Trophoblast cell (in vitro differentiated cells and primary cell): ENCODE results near the gene ME3.

ENCODE experiments used
- DNase-seq, 2 donors: peaks; one replicate each; pipeline ENCODE4 v3.0.0-alpha.2; 2016
- H2AFZ ChIP-seq: 2 replicates; pipeline ENCODE4 v1.6.1; 2013; ENCODE audit warnings: low read length, moderate library complexity, mild to moderate bottlenecking; ENCODE audit not compliant: insufficient read depth, poor library complexity
- H2AK5ac ChIP-seq: 2 replicates; pipeline ENCODE4 v1.6.1; 2013; ENCODE audit warnings: mild to moderate bottlenecking, low read length
- H2BK120ac ChIP-seq: 2 replicates; pipeline ENCODE4 v1.6.1; 2013; ENCODE audit warnings: low read length, mild to moderate bottlenecking, moderate library complexity; ENCODE audit not compliant: insufficient read depth, poor library complexity
- H2BK12ac ChIP-seq: 2 replicates; pipeline ENCODE4 v1.6.1; 2013; ENCODE audit warnings: mild to moderate bottlenecking, low read length, moderate library complexity
- H2BK5ac ChIP-seq: 2 replicates; pipeline ENCODE4 v1.6.1; 2013; ENCODE audit warnings: low read length, low read depth, moderate library complexity, mild to moderate bottlenecking; ENCODE audit not compliant: poor library complexity
- H3K14ac ChIP-seq: 2 replicates; pipeline ENCODE4 v1.6.1; 2013; ENCODE audit warnings: mild to moderate bottlenecking, low read length
- H3K18ac ChIP-seq: 2 replicates; pipeline ENCODE4 v1.6.1; 2013; ENCODE audit warnings: mild to moderate bottlenecking, low read length
- H3K23ac ChIP-seq: 2 replicates; pipeline ENCODE4 v1.6.1; 2013; ENCODE audit warnings: low read length
- H3K27ac ChIP-seq: 2 replicates; pipeline ENCODE4 v1.5.1; 2013; ENCODE audit warnings: low read depth, mild to moderate bottlenecking, inconsistent platforms, low read length, moderate library complexity
- H3K27me3 ChIP-seq: 2 replicates; pipeline ENCODE4 v1.6.1; 2013; ENCODE audit warnings: inconsistent platforms, mild to moderate bottlenecking, low read length, moderate library complexity; ENCODE audit not compliant: insufficient read depth
- H3K36me3 ChIP-seq, 2 experiments: 1 replicate in 1 of 2; 2 replicates in 1 of 2; pipeline ENCODE4 v1.6.1; 2013; ENCODE audit warnings: low read length in 2 of 2, mild to moderate bottlenecking in 2 of 2, moderate library complexity in 1 of 2; ENCODE audit not compliant: insufficient read depth in 2 of 2, control insufficient read depth in 1 of 2
- H3K4ac ChIP-seq: 2 replicates; pipeline ENCODE4 v1.6.1; 2013; ENCODE audit warnings: low read depth, mild to moderate bottlenecking, low read length, moderate library complexity
- H3K4me1 ChIP-seq, 2 experiments: 1 replicate in 1 of 2; 2 replicates in 1 of 2; pipeline ENCODE4 v1.6.1; 2013; ENCODE audit warnings: low read length in 2 of 2, mild to moderate bottlenecking in 2 of 2, moderate library complexity in 1 of 2; ENCODE audit not compliant: insufficient read depth in 2 of 2, control insufficient read depth in 1 of 2
- H3K4me2 ChIP-seq: 2 replicates; pipeline ENCODE4 v1.6.1; 2013; ENCODE audit warnings: inconsistent platforms, mild to moderate bottlenecking, low read length, moderate library complexity
- H3K4me3 ChIP-seq: 2 replicates; pipeline ENCODE4 v1.5.1; 2013; ENCODE audit warnings: mild to moderate bottlenecking, low read depth, low read length, inconsistent platforms
- H3K79me1 ChIP-seq: one replicate; pipeline ENCODE4 v1.6.1; 2013; ENCODE audit warnings: low read length
- H3K79me2 ChIP-seq: 2 replicates; pipeline ENCODE4 v1.6.1; 2013; ENCODE audit warnings: low read length, mild to moderate bottlenecking; ENCODE audit not compliant: control insufficient read depth, insufficient read depth, poor library complexity
- H3K9ac ChIP-seq: 2 replicates; pipeline ENCODE4 v1.6.1; 2013; ENCODE audit warnings: mild to moderate bottlenecking, low read length
- H3K9me3 ChIP-seq: 2 replicates; pipeline ENCODE4 v1.6.1; 2013; ENCODE audit warnings: low read depth, mild to moderate bottlenecking, control low read depth, inconsistent platforms, low read length; ENCODE audit not compliant: insufficient read depth
- H4K12ac ChIP-seq: 2 replicates; pipeline ENCODE4 v1.6.1; 2013; ENCODE audit warnings: low read depth, mild to moderate bottlenecking, low read length, moderate library complexity
- H4K8ac ChIP-seq: 2 replicates; pipeline ENCODE4 v1.6.1; 2013; ENCODE audit warnings: low read depth, mild to moderate bottlenecking, low read length, moderate library complexity
- H4K91ac ChIP-seq: one replicate; pipeline ENCODE4 v1.6.1; 2013; ENCODE audit warnings: low read depth, mild to moderate bottlenecking, low read length, moderate library complexity
- whole genome bisulfite sequencing: extraction: QIAGEN DNeasy Blood & Tissue Kit; methylation state at CpG from one replicate; pipeline ENCODE4 v1.1.7; 2013; ENCODE audit warnings: missing lambda C conversion rate; ENCODE audit not compliant: insufficient read length, insufficient coverage; ENCODE audit errors: extremely low coverage; 5-methylcytosine and 5-hydroxymethylcytosine counted together

ME3 gene

GRCh38 chr11:86422371-86422770 is 250.0 kb downstream of the ME3 start:
- Histone ChIP-seq H3K27me3 (no peaks in the 10 kb centered on the region), H3K4me2 (no peak overlapping the region), H2BK12ac (no peak overlapping the region), H3K14ac (no peak overlapping the region), H4K8ac (no peak overlapping the region), H2AFZ (no peak overlapping the region), H4K91ac (no peak overlapping the region), H4K12ac (no peak overlapping the region), H3K79me2 (no peaks in the 10 kb centered on the region), H2BK5ac (no peak overlapping the region), H3K36me3 (no peaks in the 10 kb centered on the region), H3K4ac (no peak overlapping the region), H2AK5ac (no peak overlapping the region), H3K79me1 (peaks cover 3% of the 10 kb centered on the region), H3K27ac (no peak overlapping the region), H2BK120ac (no peak overlapping the region), H3K23ac (no peak overlapping the region), H3K4me3 (no peak overlapping the region), H3K9me3 (no peaks in the 10 kb centered on the region), H3K18ac (no peak overlapping the region), H3K4me1 (peaks cover 2 to 4% of the 10 kb centered on the region in 2 experiments), H3K9ac (no peak overlapping the region)
- peak; percentile 74 for DNase-seq
- no CpG with 5 or more reads among the region's 12 CpGs for WGBS

GRCh38 chr11:86421946-86422345 is 250.5 kb downstream of the ME3 start:
- Histone ChIP-seq H2BK12ac (no peak overlapping the region), H3K4ac (no peak overlapping the region), H4K8ac (no peak overlapping the region), H3K36me3 (no peaks in the 10 kb centered on the region), H3K14ac (no peak overlapping the region), H3K27ac (no peak overlapping the region), H3K9me3 (no peaks in the 10 kb centered on the region), H3K18ac (no peak overlapping the region), H3K4me2 (no peak overlapping the region), H3K9ac (no peak overlapping the region), H3K79me2 (no peaks in the 10 kb centered on the region), H3K4me1 (peaks cover 2 to 4% of the 10 kb centered on the region in 2 experiments), H2BK120ac (no peak overlapping the region), H3K79me1 (peaks cover 3% of the 10 kb centered on the region), H3K4me3 (no peak overlapping the region), H2AK5ac (no peak overlapping the region), H2BK5ac (no peak overlapping the region), H4K12ac (no peak overlapping the region), H3K23ac (no peak overlapping the region), H3K27me3 (no peaks in the 10 kb centered on the region), H4K91ac (no peak overlapping the region), H2AFZ (no peak overlapping the region)
- no CpG with 5 or more reads among the region's 4 CpGs for WGBS
- DNase-seq = no peak

DNA sequence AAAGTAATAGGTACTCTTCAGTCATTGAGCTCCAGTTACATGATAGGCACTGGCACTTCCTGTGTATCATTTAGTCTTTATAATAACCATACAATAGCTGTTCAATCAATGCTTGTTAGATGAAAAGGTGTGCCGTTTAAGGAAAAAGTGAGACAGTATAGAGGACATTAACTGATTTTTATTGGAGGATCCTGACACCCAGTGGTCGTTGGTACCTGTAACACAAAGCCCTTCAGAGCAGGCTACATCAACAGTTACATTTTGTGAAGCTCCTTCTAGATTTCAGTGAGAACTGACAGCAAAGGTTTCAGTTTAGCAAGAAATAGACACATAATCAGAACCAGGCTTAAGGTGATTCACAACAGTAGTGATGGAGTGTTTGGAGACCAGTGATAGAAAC is 253.5 kb downstream of the ME3 start:
- H3K79me1 ChIP-seq = peaks cover 3% of the 10 kb centered on the region
- no peak overlapping the region for H3K18ac ChIP-seq
- H2AFZ ChIP-seq = no peak overlapping the region
- no peak for DNase-seq
- no peak overlapping the region for H3K23ac ChIP-seq
- no peak overlapping the region for H2BK12ac ChIP-seq
- H4K91ac ChIP-seq = no peak overlapping the region
- H3K14ac ChIP-seq = no peak overlapping the region
- no peaks in the 10 kb centered on the region for H3K79me2 ChIP-seq
- H3K27ac ChIP-seq = no peak overlapping the region
- no peak overlapping the region for H4K12ac ChIP-seq
- H3K4me3 ChIP-seq = no peak overlapping the region
- H2BK120ac ChIP-seq = no peak overlapping the region
- no peak overlapping the region for H3K4ac ChIP-seq
- H3K9ac ChIP-seq = no peak overlapping the region
- H3K27me3 ChIP-seq = no peaks in the 10 kb centered on the region
- H3K4me1 ChIP-seq = peaks cover 2 to 4% of the 10 kb centered on the region in 2 experiments
- H2BK5ac ChIP-seq = no peak overlapping the region
- no peak overlapping the region for H4K8ac ChIP-seq
- H3K36me3 ChIP-seq = no peaks in the 10 kb centered on the region
- no peaks in the 10 kb centered on the region for H3K9me3 ChIP-seq
- no CpG with 5 or more reads among the region's 2 CpGs for WGBS
- H3K4me2 ChIP-seq = no peak overlapping the region
- no peak overlapping the region for H2AK5ac ChIP-seq

GRCh38 chr11:86418513-86418912 is 253.9 kb downstream of the ME3 start:
- H3K79me1 ChIP-seq = peaks cover 3% of the 10 kb centered on the region
- H4K8ac ChIP-seq = no peak overlapping the region
- H2BK5ac ChIP-seq = no peak overlapping the region
- no peak overlapping the region for H2AK5ac ChIP-seq
- no CpG with 5 or more reads among the region's 3 CpGs for WGBS
- H2AFZ ChIP-seq = no peak overlapping the region
- H3K14ac ChIP-seq = no peak overlapping the region
- H3K36me3 ChIP-seq = no peaks in the 10 kb centered on the region
- H3K18ac ChIP-seq = no peak overlapping the region
- H4K91ac ChIP-seq = no peak overlapping the region
- no peaks in the 10 kb centered on the region for H3K79me2 ChIP-seq
- no peak overlapping the region for H3K4ac ChIP-seq
- DNase-seq = no peak
- peaks cover 2 to 4% of the 10 kb centered on the region in 2 experiments for H3K4me1 ChIP-seq
- no peak overlapping the region for H3K27ac ChIP-seq
- no peak overlapping the region for H3K9ac ChIP-seq
- no peak overlapping the region for H3K4me3 ChIP-seq
- no peak overlapping the region for H4K12ac ChIP-seq
- H2BK12ac ChIP-seq = no peak overlapping the region
- H2BK120ac ChIP-seq = no peak overlapping the region
- no peak overlapping the region for H3K23ac ChIP-seq
- no peaks in the 10 kb centered on the region for H3K9me3 ChIP-seq
- no peak overlapping the region for H3K4me2 ChIP-seq
- H3K27me3 ChIP-seq = no peaks in the 10 kb centered on the region
